Thyroid gland (tissue), 4 donors: ENCODE measurements around the gene CYSTM1.

Source experiments
- CTCF ChIP-seq, 6 experiments: fragments of 200-600 bp in 3 of 6; fragments of 450-650 bp in 3 of 6; sonication (generic) in 3 of 6; IDR thresholded peaks; one replicate each; pipeline ENCODE4 v1.5.1; 2016 to 2019; ENCODE audit warnings: antibody characterized with exemption in 6 of 6, mild to moderate bottlenecking in 2 of 6, inconsistent platforms in 1 of 6, moderate library complexity in 1 of 6
- POLR2A ChIP-seq, 2 donors: fragments of 450-650 bp; IDR thresholded peaks; one replicate each; pipeline ENCODE4 v1.6.1; 2017; ENCODE audit warnings: antibody characterized with exemption in 2 of 2, mild to moderate bottlenecking in 2 of 2, moderate library complexity in 1 of 2

GRCh38 chr5:140242890-140243585, 68.0 kb downstream of the CYSTM1 start:
- TF ChIP-seq POLR2A (IDR thresholded peaks at IDR 0.05) (no peak), CTCF (IDR thresholded peaks at IDR 0.05) (no peak)
